Panc1 (cell line): ENCODE results near the gene IL6. TPM values are rescaled to one million over a fixed set of nuclear protein-coding genes. Genes with fewer than 3 reads are reported as not detected.

ENCODE experiments used
- ATAC-seq: fragments of 200-7000 bp; cut with Tn5 transposase; 2 replicates; pipeline ENCODE4 v1.9.1; 2020; ENCODE audit warnings: mild to moderate bottlenecking, moderate library complexity
- BruUV-seq: library from RNA; stranded (reverse); fragments of 400-500 nt; replicated peaks from 2 replicates; lab custom pipeline; 2021; lab: Mats Ljungman, UMichigan
- CTCF ChIA-PET: fragments of 300-600 bp; sonication (Branson Sonifier 250); formaldehyde crosslinking; loops from one replicate; lab custom pipeline; 2022; ENCODE audit warnings: antibody characterized with exemption; lab: Charles Lee
- POLR2A ChIA-PET: fragments of 300-600 bp; sonication (Branson Sonifier 250); formaldehyde crosslinking; loops from one replicate; lab custom pipeline; 2022; ENCODE audit warnings: antibody characterized with exemption; lab: Charles Lee
- DNase-seq: peaks from one replicate; pipeline ENCODE4 v3.0.0-alpha.2; 2010; ENCODE audit warnings: low read depth, low spot score
- H3K27ac ChIP-seq: 2 replicates; pipeline ENCODE4 v1.5.1; 2011; ENCODE audit warnings: mild to moderate bottlenecking, low read length, inconsistent platforms
- H3K27me3 ChIP-seq: fragments of 200-500 bp; sonication (Bioruptor generic); 2 replicates; pipeline ENCODE4 v1.6.0; 2014; ENCODE audit warnings: low read length, inconsistent platforms; ENCODE audit not compliant: control insufficient read depth, insufficient read depth
- H3K36me3 ChIP-seq: fragments of 200-500 bp; sonication (Bioruptor generic); 2 replicates; pipeline ENCODE4 v1.5.1; 2014; ENCODE audit warnings: inconsistent platforms, mild to moderate bottlenecking, low read length, moderate library complexity; ENCODE audit not compliant: control insufficient read depth, insufficient read depth
- H3K4me1 ChIP-seq: 2 replicates; pipeline ENCODE4 v1.5.1; 2011; ENCODE audit warnings: inconsistent platforms, mild to moderate bottlenecking, low read length, moderate library complexity; ENCODE audit not compliant: control insufficient read depth, insufficient read depth
- H3K4me3 ChIP-seq, 2 experiments: 2 replicates each; pipeline ENCODE4 v1.5.1; 2011 to 2012; ENCODE audit warnings: low read depth in 2 of 2, low read length in 2 of 2, mild to moderate bottlenecking in 2 of 2, inconsistent platforms in 1 of 2, moderate library complexity in 1 of 2
- H3K9me3 ChIP-seq: fragments of 200-500 bp; sonication (Bioruptor generic); 2 replicates; pipeline ENCODE4 v1.5.1; 2014; ENCODE audit warnings: low read depth, mild to moderate bottlenecking, inconsistent platforms, low read length, moderate library complexity; ENCODE audit not compliant: control insufficient read depth, insufficient read depth
- CTCF ChIP-seq: fragments of 450-650 bp; IDR thresholded peaks from 2 replicates; pipeline ENCODE4 v1.5.1; 2017; ENCODE audit warnings: mild to moderate bottlenecking
- POLR2AphosphoS5 ChIP-seq: IDR thresholded peaks from 2 replicates; pipeline ENCODE4 v1.6.1; 2012; ENCODE audit warnings: mild to moderate bottlenecking, low read depth, low read length, moderate library complexity
- SIN3A ChIP-seq: IDR thresholded peaks from 2 replicates; pipeline ENCODE4 v1.6.1; 2012; ENCODE audit warnings: low read depth, mild to moderate bottlenecking, low read length, moderate library complexity, borderline replicate concordance; ENCODE audit not compliant: insufficient read depth
- TCF7L2 ChIP-seq: IDR thresholded peaks from 2 replicates; pipeline ENCODE4 v1.6.1; 2011; ENCODE audit warnings: mild to moderate bottlenecking, low read depth, low read length, inconsistent platforms
- in situ Hi-C: cut with HindIII; loops from 2 replicates; pipeline ENCODE4 v1.10.0; 2016; ENCODE audit warnings: low sequenced_read_pairs, low pct_unique_long_range_greater_than_20kb
- intact Hi-C: fragments of 100-400 bp; cut with micrococcal nuclease; formaldehyde crosslinking; loops from one replicate; pipeline ENCODE4 v1.10.0; 2022; ENCODE audit not compliant: unreplicated experiment
- total RNA-seq: library from RNA; stranded (reverse); gene quantifications from one replicate; pipeline ENCODE4 v1.2.1, GENCODE V29; 2021; ENCODE audit not compliant: unreplicated experiment
- TF ChIP-seq, protein P1 (sequence below), 2 experiments: IDR thresholded peaks; 2 replicates each; pipeline ENCODE4 v1.6.1; 2011 to 2012; ENCODE audit warnings: low read depth in 2 of 2, control low read depth in 1 of 2, low read length in 1 of 2, mild to moderate bottlenecking in 1 of 2, moderate library complexity in 1 of 2; ENCODE audit not compliant: insufficient read depth in 1 of 2

The IL6 gene
- total RNA-seq, 1 experiment from 2014 or later, result not detected

- BruUV-seq, result no TSS peak
- H3K9me3 ChIP-seq, result no peaks in the 10 kb centered on the region; the same call in 1 of the 2 replicates
- in situ Hi-C loops, result no loop called here
- ATAC-seq (no peak), DNase-seq (no peak)
- no peaks in the 10 kb centered on the region for H3K36me3 ChIP-seq
- CTCF ChIA-PET, result interaction anchor here (0.5 to 1.5 kb wide), 3 partner anchors 99 to 158 kb away, joined by 3 to 9 read pairs (median 3); no protein-coding TSS in a partner anchor
- H3K4me3 ChIP-seq, result no peak overlapping the region
- H3K27me3 ChIP-seq, result no peaks in the 10 kb centered on the region
- no peak for TF ChIP-seq POLR2AphosphoS5
- no peak for TF ChIP-seq SIN3A
- no peak for TF ChIP-seq TCF7L2
- TF ChIP-seq, protein P1, sequence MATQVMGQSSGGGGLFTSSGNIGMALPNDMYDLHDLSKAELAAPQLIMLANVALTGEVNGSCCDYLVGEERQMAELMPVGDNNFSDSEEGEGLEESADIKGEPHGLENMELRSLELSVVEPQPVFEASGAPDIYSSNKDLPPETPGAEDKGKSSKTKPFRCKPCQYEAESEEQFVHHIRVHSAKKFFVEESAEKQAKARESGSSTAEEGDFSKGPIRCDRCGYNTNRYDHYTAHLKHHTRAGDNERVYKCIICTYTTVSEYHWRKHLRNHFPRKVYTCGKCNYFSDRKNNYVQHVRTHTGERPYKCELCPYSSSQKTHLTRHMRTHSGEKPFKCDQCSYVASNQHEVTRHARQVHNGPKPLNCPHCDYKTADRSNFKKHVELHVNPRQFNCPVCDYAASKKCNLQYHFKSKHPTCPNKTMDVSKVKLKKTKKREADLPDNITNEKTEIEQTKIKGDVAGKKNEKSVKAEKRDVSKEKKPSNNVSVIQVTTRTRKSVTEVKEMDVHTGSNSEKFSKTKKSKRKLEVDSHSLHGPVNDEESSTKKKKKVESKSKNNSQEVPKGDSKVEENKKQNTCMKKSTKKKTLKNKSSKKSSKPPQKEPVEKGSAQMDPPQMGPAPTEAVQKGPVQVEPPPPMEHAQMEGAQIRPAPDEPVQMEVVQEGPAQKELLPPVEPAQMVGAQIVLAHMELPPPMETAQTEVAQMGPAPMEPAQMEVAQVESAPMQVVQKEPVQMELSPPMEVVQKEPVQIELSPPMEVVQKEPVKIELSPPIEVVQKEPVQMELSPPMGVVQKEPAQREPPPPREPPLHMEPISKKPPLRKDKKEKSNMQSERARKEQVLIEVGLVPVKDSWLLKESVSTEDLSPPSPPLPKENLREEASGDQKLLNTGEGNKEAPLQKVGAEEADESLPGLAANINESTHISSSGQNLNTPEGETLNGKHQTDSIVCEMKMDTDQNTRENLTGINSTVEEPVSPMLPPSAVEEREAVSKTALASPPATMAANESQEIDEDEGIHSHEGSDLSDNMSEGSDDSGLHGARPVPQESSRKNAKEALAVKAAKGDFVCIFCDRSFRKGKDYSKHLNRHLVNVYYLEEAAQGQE (IDR thresholded peaks at IDR 0.05; ENCODE audit: insufficient read depth in 1 of 2, low read depth in 2 of 2, low read length in 1 of 2), result no peak
- TF ChIP-seq CTCF, result no peak
- peak overlapping the region; percentile 83 for H3K27ac ChIP-seq
- intact Hi-C loops, result no loop called here
- POLR2A ChIA-PET, result interaction anchor here (0.5 kb wide), 1 partner anchor 586 kb away, joined by 4 read pairs; no protein-coding TSS in a partner anchor
- H3K4me1 ChIP-seq, result peaks cover 37% of the 10 kb centered on the region
Observed at GRCh38 chr7:22718911-22719420, 8.0 kb upstream of the IL6 start.

GRCh38 chr7:22720791-22721786, 5.9 kb upstream of the IL6 start:
- no peaks in the 10 kb centered on the region for H3K27me3 ChIP-seq
- intact Hi-C loops (no loop called here), in situ Hi-C loops (no loop called here)
- CTCF ChIA-PET, result interaction anchor here (1.0 kb wide), 1 partner anchor 161 kb away, joined by 4 read pairs; no protein-coding TSS in a partner anchor
- TF ChIP-seq POLR2AphosphoS5 (no peak), CTCF (no peak), SIN3A (no peak)
- TF ChIP-seq, protein P1 (IDR thresholded peaks at IDR 0.05; ENCODE audit: insufficient read depth in 1 of 2, low read depth in 2 of 2, low read length in 1 of 2), result no peak
- no peaks in the 10 kb centered on the region; the same call in 1 of the 2 replicates for H3K9me3 ChIP-seq
- no peak for DNase-seq
- POLR2A ChIA-PET, result no interaction called here
- peaks cover 40% of the 10 kb centered on the region for H3K4me1 ChIP-seq
- BruUV-seq, result no TSS peak
- no peaks in the 10 kb centered on the region for H3K36me3 ChIP-seq
- H3K4me3 ChIP-seq, result no peak overlapping the region
- H3K27ac ChIP-seq, result peak overlapping the region; percentile 49; the same call in 1 of the 2 replicates
- ATAC-seq, result no peak
